PFSK-1 (cell line): ENCODE measurements around the gene EPO.

Experiments used
- POLR2AphosphoS5 ChIP-seq: IDR thresholded peaks from 2 replicates; pipeline ENCODE4 v1.6.1; 2012; ENCODE audit warnings: low read depth, mild to moderate bottlenecking, control low read depth, low read length, moderate library complexity
- SIN3A ChIP-seq: IDR thresholded peaks from 2 replicates; pipeline ENCODE4 v1.6.1; 2012; ENCODE audit warnings: mild to moderate bottlenecking, low read length, moderate library complexity, borderline replicate concordance; ENCODE audit not compliant: insufficient read depth
- TF ChIP-seq, protein P1 (sequence below), 2 experiments: IDR thresholded peaks; 2 replicates each; pipeline versions ENCODE4 v1.6.1 to v1.8.0; 2011 to 2012; ENCODE audit warnings: low read depth in 2 of 2, low read length in 2 of 2, control low read depth in 1 of 2, inconsistent platforms in 1 of 2, mild to moderate bottlenecking in 1 of 2, moderate library complexity in 1 of 2; ENCODE audit not compliant: insufficient read depth in 1 of 2

DNA sequence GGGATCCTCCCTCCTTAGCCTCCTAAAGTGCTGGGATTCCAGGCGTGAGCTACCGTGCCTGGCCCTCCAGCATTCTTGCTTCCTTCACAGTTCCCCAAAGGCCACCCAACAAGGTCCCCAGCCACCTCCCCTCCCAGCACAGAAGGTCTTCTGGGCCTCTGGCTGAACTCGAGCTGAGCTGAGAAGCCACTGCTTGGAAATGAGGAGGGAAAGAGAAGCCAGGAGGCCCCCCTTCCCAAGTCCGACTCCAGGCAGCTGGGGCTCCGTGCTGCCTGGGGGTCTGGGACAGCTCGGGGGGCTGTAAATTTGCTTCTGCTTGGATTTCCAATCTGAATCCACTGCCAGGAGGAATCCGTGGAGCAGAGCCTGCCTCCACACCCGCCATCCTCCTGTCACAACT lies 5.5 kb upstream of the EPO start:
- TF ChIP-seq, protein P1, sequence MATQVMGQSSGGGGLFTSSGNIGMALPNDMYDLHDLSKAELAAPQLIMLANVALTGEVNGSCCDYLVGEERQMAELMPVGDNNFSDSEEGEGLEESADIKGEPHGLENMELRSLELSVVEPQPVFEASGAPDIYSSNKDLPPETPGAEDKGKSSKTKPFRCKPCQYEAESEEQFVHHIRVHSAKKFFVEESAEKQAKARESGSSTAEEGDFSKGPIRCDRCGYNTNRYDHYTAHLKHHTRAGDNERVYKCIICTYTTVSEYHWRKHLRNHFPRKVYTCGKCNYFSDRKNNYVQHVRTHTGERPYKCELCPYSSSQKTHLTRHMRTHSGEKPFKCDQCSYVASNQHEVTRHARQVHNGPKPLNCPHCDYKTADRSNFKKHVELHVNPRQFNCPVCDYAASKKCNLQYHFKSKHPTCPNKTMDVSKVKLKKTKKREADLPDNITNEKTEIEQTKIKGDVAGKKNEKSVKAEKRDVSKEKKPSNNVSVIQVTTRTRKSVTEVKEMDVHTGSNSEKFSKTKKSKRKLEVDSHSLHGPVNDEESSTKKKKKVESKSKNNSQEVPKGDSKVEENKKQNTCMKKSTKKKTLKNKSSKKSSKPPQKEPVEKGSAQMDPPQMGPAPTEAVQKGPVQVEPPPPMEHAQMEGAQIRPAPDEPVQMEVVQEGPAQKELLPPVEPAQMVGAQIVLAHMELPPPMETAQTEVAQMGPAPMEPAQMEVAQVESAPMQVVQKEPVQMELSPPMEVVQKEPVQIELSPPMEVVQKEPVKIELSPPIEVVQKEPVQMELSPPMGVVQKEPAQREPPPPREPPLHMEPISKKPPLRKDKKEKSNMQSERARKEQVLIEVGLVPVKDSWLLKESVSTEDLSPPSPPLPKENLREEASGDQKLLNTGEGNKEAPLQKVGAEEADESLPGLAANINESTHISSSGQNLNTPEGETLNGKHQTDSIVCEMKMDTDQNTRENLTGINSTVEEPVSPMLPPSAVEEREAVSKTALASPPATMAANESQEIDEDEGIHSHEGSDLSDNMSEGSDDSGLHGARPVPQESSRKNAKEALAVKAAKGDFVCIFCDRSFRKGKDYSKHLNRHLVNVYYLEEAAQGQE (IDR thresholded peaks at IDR 0.05; ENCODE audit: insufficient read depth in 1 of 2, low read depth in 2 of 2, low read length in 2 of 2): no peak
- TF ChIP-seq POLR2AphosphoS5 (no peak), SIN3A (no peak)
